Gastroesophageal sphincter (tissue), 4 donors: ENCODE measurements around the gene SHISA3. TPM values are rescaled to one million over a fixed set of nuclear protein-coding genes. Genes with fewer than 3 reads are reported as not detected.
"Not testable (repeated sequence)": the region's sequence is repeated elsewhere in the genome, so short reads cannot be mapped to it uniquely, and the experiment has no call there.

Experiments used
- ATAC-seq: fragments of 150-250 bp; one replicate; pipeline ENCODE4 v1.9.1; 2016; ENCODE audit warnings: mild to moderate bottlenecking, moderate library complexity
- H3K27ac ChIP-seq, 4 donors: fragments of 200-600 bp; sonication (generic) in 3 of 4; 1 replicate in 3 of 4; 2 replicates in 1 of 4; pipeline ENCODE4 v1.5.1; 2016 to 2019
- H3K27me3 ChIP-seq: fragments of 200-600 bp; sonication (generic); one replicate; pipeline ENCODE4 v1.5.1; 2019
- H3K36me3 ChIP-seq, 2 donors: fragments of 200-600 bp; sonication (generic); one replicate each; pipeline ENCODE4 v1.5.1; 2019; ENCODE audit warnings: control low read depth in 1 of 2
- H3K4me1 ChIP-seq, 3 donors: fragments of 200-600 bp; sonication (generic); 1 replicate in 2 of 3; 2 replicates in 1 of 3; pipeline ENCODE4 v1.5.1; 2016 to 2019; ENCODE audit warnings: control low read depth in 2 of 3
- H3K4me3 ChIP-seq, 2 donors: fragments of 200-600 bp; sonication (generic); one replicate each; pipeline ENCODE4 v1.5.1; 2019; ENCODE audit warnings: mild to moderate bottlenecking in 1 of 2, moderate library complexity in 1 of 2
- H3K9me3 ChIP-seq, 3 donors: fragments of 200-600 bp; sonication (generic); one replicate each; pipeline ENCODE4 v1.5.1; 2017 to 2019; ENCODE audit warnings: control low read depth in 2 of 3
- CTCF ChIP-seq, 4 experiments: fragments of 200-600 bp in 2 of 4; fragments of 450-650 bp in 2 of 4; sonication (generic) in 1 of 4; IDR thresholded peaks; one replicate each; pipeline ENCODE4 v1.5.1; 2017 to 2019; ENCODE audit warnings: antibody characterized with exemption in 4 of 4, mild to moderate bottlenecking in 2 of 4, moderate library complexity in 2 of 4
- EP300 ChIP-seq: sonication (generic); formaldehyde crosslinking; IDR thresholded peaks from one replicate; pipeline ENCODE4 v1.6.1; 2017; ENCODE audit warnings: antibody characterized with exemption, mild to moderate bottlenecking
- POLR2A ChIP-seq, 2 donors: fragments of 450-650 bp; IDR thresholded peaks; one replicate each; pipeline ENCODE4 v1.6.1; 2017; ENCODE audit warnings: antibody characterized with exemption in 2 of 2, mild to moderate bottlenecking in 2 of 2, moderate library complexity in 1 of 2
- POLR2AphosphoS5 ChIP-seq: sonication (generic); formaldehyde crosslinking; IDR thresholded peaks from one replicate; pipeline ENCODE4 v1.6.1; 2017; ENCODE audit warnings: antibody characterized with exemption
- WGBS, 2 donors: methylation state at CpG; one replicate each; pipeline ENCODE4 v1.1.5; 2018; ENCODE audit warnings: low coverage in 1 of 2; 5-methylcytosine and 5-hydroxymethylcytosine counted together
- total RNA-seq, 4 donors: library from RNA; depleted of rRNA; stranded (reverse); fragments of >200 nt; gene quantifications; one replicate each; pipeline ENCODE4 v1.1.0, GENCODE V29; 2016

SHISA3 gene
- total RNA-seq, 4 donors from 2014 or later, result 6.3 to 13.5 (median 9.4) TPM

GRCh38 chr4:42371305-42372252 is 25.7 kb upstream of the SHISA3 start:
- TF ChIP-seq POLR2A (IDR thresholded peaks at IDR 0.05) (no peak), CTCF (IDR thresholded peaks at IDR 0.05) (peak; percentile 11 to 52 (median 26))
- Histone ChIP-seq H3K9me3 (no peaks in the 10 kb centered on the region), H3K36me3 (no peaks in the 10 kb centered on the region), H3K4me1 (no peaks in the 10 kb centered on the region), H3K4me3 (no peak overlapping the region), H3K27me3 (no peaks in the 10 kb centered on the region), H3K27ac (no peak overlapping the region)
- ATAC-seq, result no peak
- WGBS, 2 donors, result 48 to 60% methylated on average over 2 of the region's 2 CpGs

- not testable (repeated sequence) for H3K27me3 ChIP-seq, ATAC-seq, H3K4me3 ChIP-seq, H3K27ac ChIP-seq, H3K36me3 ChIP-seq, H3K9me3 ChIP-seq, H3K4me1 ChIP-seq
- WGBS, 2 donors, result 85 to 90% methylated on average over 1 to 6 of the region's 6 CpGs
Observed at GRCh38 chr4:42372303-42372702, 25.0 kb upstream of the SHISA3 start.

- no peaks in the 10 kb centered on the region for H3K36me3 ChIP-seq
- no peak overlapping the region for H3K4me3 ChIP-seq
- 89% methylated on average over 4 of the region's 4 CpGs for WGBS, 2 donors
- no peaks in the 10 kb centered on the region for H3K27me3 ChIP-seq
- no peak for ATAC-seq
- TF ChIP-seq POLR2AphosphoS5, result no peak
- TF ChIP-seq EP300, result no peak
- TF ChIP-seq CTCF (IDR thresholded peaks at IDR 0.05), result no peak
- no peak for TF ChIP-seq POLR2A (IDR thresholded peaks at IDR 0.05)
- H3K27ac ChIP-seq, result no peak overlapping the region
- H3K4me1 ChIP-seq, result no peaks in the 10 kb centered on the region
- no peaks in the 10 kb centered on the region for H3K9me3 ChIP-seq
Observed at GRCh38 chr4:42377497-42377896, 19.8 kb upstream of the SHISA3 start.

- no peak for ATAC-seq
Observed at GRCh38 chr4:42381666-42382065, 15.6 kb upstream of the SHISA3 start.

GRCh38 chr4:42385516-42385915 is 11.8 kb upstream of the SHISA3 start:
- ATAC-seq, result no peak
- 88 to 100% methylated on average over 1 of the region's 1 CpG for WGBS, 2 donors
- TF ChIP-seq CTCF (IDR thresholded peaks at IDR 0.05) (no peak), POLR2AphosphoS5 (no peak), POLR2A (IDR thresholded peaks at IDR 0.05) (no peak)
- Histone ChIP-seq H3K4me3 (no peak overlapping the region), H3K27me3 (no peaks in the 10 kb centered on the region), H3K9me3 (no peaks in the 10 kb centered on the region), H3K27ac (no peak overlapping the region), H3K36me3 (no peaks in the 10 kb centered on the region), H3K4me1 (no peaks in the 10 kb centered on the region)

More at GRCh38 chr4:42381666-42382065, 15.6 kb upstream of the SHISA3 start:
- Histone ChIP-seq H3K9me3 (no peaks in the 10 kb centered on the region), H3K27me3 (no peaks in the 10 kb centered on the region), H3K4me1 (no peaks in the 10 kb centered on the region), H3K36me3 (no peaks in the 10 kb centered on the region), H3K27ac (no peak overlapping the region), H3K4me3 (no peak overlapping the region)
- WGBS, 2 donors, result 88 to 95% methylated on average over 2 of the region's 2 CpGs
- TF ChIP-seq POLR2AphosphoS5 (no peak), EP300 (no peak), POLR2A (IDR thresholded peaks at IDR 0.05) (no peak), CTCF (IDR thresholded peaks at IDR 0.05) (no peak)
